Suppressor macrophage (primary cell): ENCODE measurements around the gene CD2BP2.

ENCODE experiments used
- DNase-seq, 4 experiments: peaks; one replicate each; pipeline ENCODE4 v3.0.0-alpha.2; 2020 to 2022

The CD2BP2 gene

GRCh38 chr16:30378236-30379157 lies 23.4 kb upstream of the CD2BP2 start:
- peak; percentile 99 to 100 (median 100) for DNase-seq

- DNase-seq = peak; percentile 81 to 91 (median 87)
These were observed 22.7 kb upstream of the CD2BP2 start for GRCh38 chr16:30377812-30378235.

GRCh38 chr16:30377050-30377811 lies 22.1 kb upstream of the CD2BP2 start:
- peak in 1 of 4 experiments; percentile 76 for DNase-seq

- no peak for DNase-seq
These were observed 21.4 kb upstream of the CD2BP2 start for GRCh38 chr16:30376461-30376902.

- no peak for DNase-seq
These were observed 20.8 kb upstream of the CD2BP2 start for GRCh38 chr16:30375864-30376263.

- DNase-seq = no peak
These were observed 19.4 kb upstream of the CD2BP2 start, which contains the start of gene MYL11 for GRCh38 chr16:30374538-30374937. MYL11 (plus strand) TSS chr16:30374802; CDS start chr16:30374858, 56 bp downstream.

- no peak for DNase-seq
These were observed 17.6 kb upstream of the CD2BP2 start for GRCh38 chr16:30372725-30373124.

- DNase-seq = no peak
These were observed 17.1 kb upstream of the CD2BP2 start for GRCh38 chr16:30372038-30372712.

GRCh38 chr16:30371248-30371816 lies 16.2 kb upstream of the CD2BP2 start:
- DNase-seq = no peak

- peak; percentile 98 to 100 (median 100) for DNase-seq
These were observed 15.5 kb upstream of the CD2BP2 start, which contains the start of gene TBC1D10B for GRCh38 chr16:30370456-30371247. TBC1D10B (minus strand) TSS chr16:30370494; CDS start chr16:30370183, 311 bp downstream.

- DNase-seq = no peak
These were observed 14.9 kb upstream of the CD2BP2 start for GRCh38 chr16:30369938-30370455.

- peak in 1 of 4 experiments; percentile 25 for DNase-seq
These were observed 14.2 kb upstream of the CD2BP2 start for GRCh38 chr16:30369091-30369937.

- DNase-seq = peak in 1 of 4 experiments; percentile 9
These were observed 13.6 kb upstream of the CD2BP2 start for GRCh38 chr16:30368792-30369090.

- peak; percentile 75 to 88 (median 84) for DNase-seq
These were observed 13.1 kb upstream of the CD2BP2 start for GRCh38 chr16:30368122-30368791.

- DNase-seq = no peak
These were observed 12.4 kb upstream of the CD2BP2 start for GRCh38 chr16:30367349-30368009.

- no peak for DNase-seq
These were observed 11.4 kb upstream of the CD2BP2 start for GRCh38 chr16:30366511-30366910.

GRCh38 chr16:30365200-30365599 lies 10.1 kb upstream of the CD2BP2 start:
- no peak for DNase-seq

- DNase-seq = no peak
These were observed 6.1 kb upstream of the CD2BP2 start for GRCh38 chr16:30361180-30361579.

- DNase-seq = no peak
These were observed 4.7 kb upstream of the CD2BP2 start for GRCh38 chr16:30359871-30360170.
